ENCODE measurements around the gene SHD. TPM values are rescaled to one million over a fixed set of nuclear protein-coding genes. Genes with fewer than 3 reads are reported as not detected.

SHD gene
- total and polyA plus RNA-seq, 2 donors (not counting 1 experiment from before 2014, with no cell fraction given) = not detected

- H3K27ac ChIP-seq (ENCODE audit: insufficient read depth, low read length) = no peak overlapping the region
- H3K36me3 ChIP-seq (ENCODE audit: control insufficient read depth, insufficient read depth, low read length) = no peaks in the 10 kb centered on the region
- H3K79me2 ChIP-seq (ENCODE audit: control insufficient read depth, insufficient read depth, low read length) = no peaks in the 10 kb centered on the region
- H4K20me1 ChIP-seq (ENCODE audit: control insufficient read depth, extremely low read depth, insufficient read depth, low read length) = no peaks in the 10 kb centered on the region
- H3K4me3 ChIP-seq (replicated peaks in 1 of 4; ENCODE audit: control extremely low read depth in 1 of 4, insufficient read depth in 1 of 4, low read depth in 3 of 4, low read length in 4 of 4) = no peak overlapping the region
- DNase-seq (ENCODE audit: low read depth in 2 of 2) = no peak
- no peaks in the 10 kb centered on the region for H3K4me1 ChIP-seq (ENCODE audit: control insufficient read depth, extremely low read depth, insufficient read depth, low read length)
- H3K4me2 ChIP-seq (ENCODE audit: extremely low read depth, insufficient read depth, low read length) = no peak overlapping the region
- no peak overlapping the region for H3K9ac ChIP-seq (ENCODE audit: insufficient read depth, low read length)
- H2AFZ ChIP-seq (ENCODE audit: low read length) = no peak overlapping the region
- H3K27me3 ChIP-seq (ENCODE audit: control insufficient read depth, insufficient read depth, low read length) = peaks cover 19% of the 10 kb centered on the region
- no peak for TF ChIP-seq EZH2 (IDR thresholded peaks at IDR 0.05; ENCODE audit: low read length, missing control alignments)
- TF ChIP-seq, protein P1, sequence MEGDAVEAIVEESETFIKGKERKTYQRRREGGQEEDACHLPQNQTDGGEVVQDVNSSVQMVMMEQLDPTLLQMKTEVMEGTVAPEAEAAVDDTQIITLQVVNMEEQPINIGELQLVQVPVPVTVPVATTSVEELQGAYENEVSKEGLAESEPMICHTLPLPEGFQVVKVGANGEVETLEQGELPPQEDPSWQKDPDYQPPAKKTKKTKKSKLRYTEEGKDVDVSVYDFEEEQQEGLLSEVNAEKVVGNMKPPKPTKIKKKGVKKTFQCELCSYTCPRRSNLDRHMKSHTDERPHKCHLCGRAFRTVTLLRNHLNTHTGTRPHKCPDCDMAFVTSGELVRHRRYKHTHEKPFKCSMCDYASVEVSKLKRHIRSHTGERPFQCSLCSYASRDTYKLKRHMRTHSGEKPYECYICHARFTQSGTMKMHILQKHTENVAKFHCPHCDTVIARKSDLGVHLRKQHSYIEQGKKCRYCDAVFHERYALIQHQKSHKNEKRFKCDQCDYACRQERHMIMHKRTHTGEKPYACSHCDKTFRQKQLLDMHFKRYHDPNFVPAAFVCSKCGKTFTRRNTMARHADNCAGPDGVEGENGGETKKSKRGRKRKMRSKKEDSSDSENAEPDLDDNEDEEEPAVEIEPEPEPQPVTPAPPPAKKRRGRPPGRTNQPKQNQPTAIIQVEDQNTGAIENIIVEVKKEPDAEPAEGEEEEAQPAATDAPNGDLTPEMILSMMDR (conservative IDR thresholded peaks at IDR 0.05 in 1 of 2, IDR thresholded peaks at IDR 0.05 in 1 of 2; ENCODE audit: low read depth in 1 of 2, low read length in 2 of 2) = no peak
- H3K9me3 ChIP-seq (ENCODE audit: control insufficient read depth, insufficient read depth, low read depth, low read length) = no peaks in the 10 kb centered on the region
Observed at GRCh38 chr19:4277191-4277696, 1.8 kb upstream of the SHD start.

DNA sequence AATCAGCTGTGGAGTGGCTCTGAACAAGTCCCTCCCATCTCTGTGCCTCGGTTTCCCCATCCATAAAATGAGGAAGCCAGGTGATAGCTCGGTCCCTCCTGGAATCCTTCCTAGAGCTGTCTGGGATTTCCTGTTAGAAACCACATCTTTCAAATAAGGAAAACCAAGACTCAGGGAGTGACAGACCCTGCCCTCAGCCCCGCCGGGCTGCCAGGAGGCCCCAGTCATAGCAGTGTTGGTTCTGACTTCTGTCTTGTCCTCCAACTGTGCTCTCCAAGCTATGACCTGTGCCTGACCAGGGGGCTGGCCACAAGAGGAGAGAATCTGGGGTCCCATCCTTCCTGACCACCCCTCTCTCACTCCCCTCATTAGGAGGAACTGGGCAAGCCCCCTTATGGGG is 1.1 kb upstream of the SHD start:
- no peak for DNase-seq (ENCODE audit: low read depth in 2 of 2)
- H3K9ac ChIP-seq (ENCODE audit: insufficient read depth, low read length) = no peak overlapping the region
- H3K36me3 ChIP-seq (ENCODE audit: control insufficient read depth, insufficient read depth, low read length) = no peaks in the 10 kb centered on the region
- H3K27me3 ChIP-seq (ENCODE audit: control insufficient read depth, insufficient read depth, low read length) = peaks cover 19% of the 10 kb centered on the region
- no peak overlapping the region for H3K27ac ChIP-seq (ENCODE audit: insufficient read depth, low read length)
- no peaks in the 10 kb centered on the region for H3K9me3 ChIP-seq (ENCODE audit: control insufficient read depth, insufficient read depth, low read depth, low read length)
- no peaks in the 10 kb centered on the region for H3K4me1 ChIP-seq (ENCODE audit: control insufficient read depth, extremely low read depth, insufficient read depth, low read length)
- no peaks in the 10 kb centered on the region for H3K79me2 ChIP-seq (ENCODE audit: control insufficient read depth, insufficient read depth, low read length)
- no peaks in the 10 kb centered on the region for H4K20me1 ChIP-seq (ENCODE audit: control insufficient read depth, extremely low read depth, insufficient read depth, low read length)
- no peak overlapping the region for H3K4me3 ChIP-seq (replicated peaks in 1 of 4; ENCODE audit: control extremely low read depth in 1 of 4, insufficient read depth in 1 of 4, low read depth in 3 of 4, low read length in 4 of 4)
- H3K4me2 ChIP-seq (ENCODE audit: extremely low read depth, insufficient read depth, low read length) = no peak overlapping the region
- no peak overlapping the region for H2AFZ ChIP-seq (ENCODE audit: low read length)
- TF ChIP-seq, protein P1 (conservative IDR thresholded peaks at IDR 0.05 in 1 of 2, IDR thresholded peaks at IDR 0.05 in 1 of 2; ENCODE audit: low read depth in 1 of 2, low read length in 2 of 2) = no peak
- TF ChIP-seq EZH2 (IDR thresholded peaks at IDR 0.05; ENCODE audit: low read length, missing control alignments) = no peak

- Histone ChIP-seq H3K9me3 (ENCODE audit: control insufficient read depth, insufficient read depth, low read depth, low read length) (no peaks in the 10 kb centered on the region), H4K20me1 (ENCODE audit: control insufficient read depth, extremely low read depth, insufficient read depth, low read length) (no peaks in the 10 kb centered on the region), H3K4me1 (ENCODE audit: control insufficient read depth, extremely low read depth, insufficient read depth, low read length) (no peaks in the 10 kb centered on the region), H3K79me2 (ENCODE audit: control insufficient read depth, insufficient read depth, low read length) (no peaks in the 10 kb centered on the region), H2AFZ (ENCODE audit: low read length) (no peak overlapping the region), H3K4me2 (ENCODE audit: extremely low read depth, insufficient read depth, low read length) (no peak overlapping the region), H3K9ac (ENCODE audit: insufficient read depth, low read length) (no peak overlapping the region), H3K36me3 (ENCODE audit: control insufficient read depth, insufficient read depth, low read length) (no peaks in the 10 kb centered on the region), H3K27me3 (ENCODE audit: control insufficient read depth, insufficient read depth, low read length) (peaks cover 19% of the 10 kb centered on the region), H3K4me3 (replicated peaks in 1 of 4; ENCODE audit: control extremely low read depth in 1 of 4, insufficient read depth in 1 of 4, low read depth in 3 of 4, low read length in 4 of 4) (no peak overlapping the region), H3K27ac (ENCODE audit: insufficient read depth, low read length) (no peak overlapping the region)
- DNase-seq (ENCODE audit: low read depth in 2 of 2) = no peak
- TF ChIP-seq, protein P1 (conservative IDR thresholded peaks at IDR 0.05 in 1 of 2, IDR thresholded peaks at IDR 0.05 in 1 of 2; ENCODE audit: low read depth in 1 of 2, low read length in 2 of 2) = no peak
- TF ChIP-seq EZH2 (IDR thresholded peaks at IDR 0.05; ENCODE audit: low read length, missing control alignments) = no peak
Observed at GRCh38 chr19:4279267-4279529, 132 bp downstream of the SHD start.

All from fibroblast of lung (primary cell).